GM21367 (cell line): ENCODE measurements around the gene C6.
"Not testable (repeated sequence)": the region's sequence is repeated elsewhere in the genome, so short reads cannot be mapped to it uniquely, and the experiment has no call there.

Experiments used
- ATAC-seq: cut with Tn5 transposase; IDR thresholded peaks from one replicate; pipeline ENCODE4 v1.9.1; 2021; ENCODE audit not compliant: unreplicated experiment

Gene C6

DNA sequence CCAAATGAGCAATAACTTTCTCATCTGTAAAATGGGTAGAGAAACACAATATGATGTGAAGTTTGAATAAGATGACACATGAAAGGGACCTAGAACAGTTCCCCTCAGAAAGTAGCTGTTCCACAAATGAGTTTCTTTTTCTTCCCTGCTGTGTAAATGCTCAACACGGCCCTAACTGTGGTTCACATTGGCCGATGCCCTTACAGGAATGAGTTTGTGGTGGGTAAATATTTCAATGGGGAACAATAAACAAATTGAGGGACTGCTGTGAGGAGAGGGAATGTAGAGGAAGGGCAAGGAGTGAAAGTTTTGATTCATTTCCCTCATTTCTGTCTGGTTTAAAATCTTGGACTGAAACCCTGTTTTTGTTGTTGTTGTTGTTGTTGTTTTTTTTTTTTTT is 12.8 kb downstream of the C6 start:
- ATAC-seq, result no peak

DNA sequence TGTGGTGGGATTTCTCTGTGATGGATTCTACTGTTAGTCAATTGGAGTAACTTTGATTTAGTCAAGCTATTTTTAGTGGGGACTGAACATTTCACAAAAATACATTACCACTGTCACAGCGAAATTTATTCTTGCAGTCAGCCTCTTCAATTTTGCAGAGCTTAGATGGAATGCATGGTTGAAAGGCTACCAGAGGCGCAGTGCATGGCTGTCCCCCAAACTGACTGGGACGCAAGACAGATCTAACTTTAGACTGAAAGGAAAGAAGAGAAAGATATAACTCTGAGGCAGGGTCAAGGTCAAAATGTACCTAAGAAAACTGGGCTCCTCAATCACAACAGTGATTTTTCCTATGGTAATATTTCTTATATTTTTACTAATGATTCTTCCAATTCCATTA is 13.7 kb downstream of the C6 start:
- no peak for ATAC-seq

DNA sequence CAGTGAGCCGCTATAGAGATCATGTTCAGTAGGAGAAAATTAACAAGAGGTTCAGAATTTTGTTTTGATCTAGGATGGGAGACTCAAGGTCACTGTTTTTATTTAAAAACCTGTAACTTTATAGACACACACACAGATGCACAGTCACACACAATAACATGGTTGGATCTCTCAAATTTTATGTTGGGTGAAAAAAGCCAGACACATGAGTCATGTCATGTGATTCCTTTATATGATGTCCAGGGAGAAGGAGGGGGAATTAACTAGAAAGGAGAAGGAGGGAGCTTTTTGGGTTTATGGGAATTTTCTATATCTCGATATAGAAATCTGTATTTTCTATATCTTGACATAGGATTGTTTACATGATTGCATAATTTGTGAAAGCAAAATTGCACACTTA is 17.1 kb downstream of the C6 start:
- ATAC-seq, result no peak

- no peak for ATAC-seq
These were observed 18.1 kb downstream of the C6 start for GRCh38 chr5:41195228-41195627.

DNA sequence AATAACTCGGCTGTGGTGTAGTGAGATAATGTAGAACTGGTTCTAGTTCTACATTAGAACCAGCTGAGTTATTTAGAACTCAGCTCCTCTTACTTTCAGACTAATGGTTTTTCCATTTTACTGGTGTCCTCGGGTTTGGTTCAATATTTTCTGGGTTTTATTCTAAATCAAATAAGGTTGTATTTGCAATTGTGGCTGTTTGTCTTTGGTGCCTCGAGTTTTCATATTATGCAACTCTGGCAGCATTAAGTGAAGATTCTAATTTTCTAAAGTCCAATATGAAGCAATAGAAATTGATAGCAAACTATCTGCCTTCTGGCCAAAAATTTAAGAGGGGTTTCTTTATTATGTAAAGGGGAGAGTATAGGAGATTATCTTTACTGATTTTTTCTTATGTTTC is 19.0 kb downstream of the C6 start:
- ATAC-seq, result no peak

GRCh38 chr5:41193456-41194205 is 19.7 kb downstream of the C6 start:
- no peak for ATAC-seq

- ATAC-seq, result no peak
These were observed 22.1 kb downstream of the C6 start for GRCh38 chr5:41191249-41191648.

DNA sequence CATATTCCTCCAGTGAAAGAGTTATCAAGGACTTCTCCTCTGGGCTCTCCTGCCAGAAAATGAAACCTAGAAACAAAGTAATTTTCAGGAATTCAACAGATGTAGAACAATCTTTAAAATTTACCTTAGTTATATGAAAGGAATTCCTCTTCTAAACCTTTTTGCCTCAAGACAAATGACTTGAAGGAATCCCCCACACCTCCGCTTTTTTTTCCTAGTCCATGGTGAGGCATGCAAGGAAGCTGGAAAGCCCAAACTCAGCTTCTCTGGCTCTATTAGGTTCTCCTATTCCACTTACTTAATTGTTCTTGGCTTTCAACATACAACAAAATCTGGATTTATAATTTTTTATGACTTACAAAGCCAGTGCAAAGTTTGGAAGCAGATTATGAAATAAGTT is 27.2 kb downstream of the C6 start:
- ATAC-seq, result no peak

DNA sequence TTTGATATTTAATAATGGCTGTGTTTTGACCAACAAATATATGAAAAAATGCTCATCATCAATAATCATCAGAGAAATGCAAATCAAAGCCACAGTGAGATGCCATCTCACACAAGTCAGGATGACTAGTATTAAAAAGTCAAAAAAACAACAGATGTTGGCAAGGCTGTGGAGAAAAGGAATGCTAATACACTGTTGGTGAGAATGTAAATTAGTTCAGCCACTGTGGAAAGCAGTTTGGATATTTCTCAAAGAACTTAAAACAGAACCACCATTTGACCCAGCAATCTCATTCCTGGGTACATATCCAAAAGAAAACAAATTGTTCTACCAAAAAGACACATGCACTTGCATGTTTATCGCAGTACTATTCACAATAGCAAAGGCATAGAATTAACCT is 30.0 kb downstream of the C6 start:
- ATAC-seq, result not testable (repeated sequence)

- ATAC-seq, result no peak
These were observed 30.7 kb downstream of the C6 start for GRCh38 chr5:41182666-41183065.

- ATAC-seq, result no peak
These were observed 31.4 kb downstream of the C6 start for GRCh38 chr5:41181691-41182564.

DNA sequence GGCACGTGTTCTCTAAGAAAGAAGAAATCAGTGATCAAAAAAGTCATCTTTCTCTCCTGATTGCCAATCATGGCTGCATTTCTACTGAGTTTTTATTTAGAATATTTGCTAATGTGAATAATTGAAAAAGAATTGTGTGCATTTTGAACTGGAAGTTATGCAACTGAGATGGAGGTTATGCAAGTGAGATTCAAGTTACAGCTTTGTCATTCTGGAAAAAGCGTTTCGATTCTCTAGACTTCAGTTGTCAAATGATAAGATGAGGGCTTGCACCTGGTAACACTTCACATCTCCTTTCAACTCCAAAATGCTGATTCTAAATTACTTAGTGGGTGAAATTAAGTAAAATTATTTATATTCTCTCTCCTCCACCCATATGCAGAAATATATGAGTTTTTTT is 36.4 kb downstream of the C6 start:
- ATAC-seq, result no peak

DNA sequence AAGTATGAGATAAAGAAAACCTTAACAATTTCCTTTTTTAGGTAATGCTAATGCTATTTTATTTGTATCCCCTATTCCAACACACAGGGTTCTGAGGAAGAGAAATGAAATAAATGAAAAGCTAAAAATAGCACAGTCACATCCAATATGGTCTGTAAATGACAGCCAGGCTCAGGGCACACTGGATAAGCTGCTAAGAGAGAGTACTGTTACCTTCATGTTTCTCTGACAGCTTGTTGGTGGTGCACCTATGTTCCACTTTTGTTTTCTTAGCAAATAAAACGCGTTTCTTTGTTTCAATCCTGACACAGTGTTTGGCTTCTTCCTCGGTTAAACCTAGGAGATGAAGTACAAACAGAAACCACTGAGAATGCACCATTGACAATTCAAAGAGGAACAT is 41.3 kb downstream of the C6 start:
- no peak for ATAC-seq

GRCh38 chr5:41161271-41161670 is 52.1 kb downstream of the C6 start:
- ATAC-seq, result no peak

DNA sequence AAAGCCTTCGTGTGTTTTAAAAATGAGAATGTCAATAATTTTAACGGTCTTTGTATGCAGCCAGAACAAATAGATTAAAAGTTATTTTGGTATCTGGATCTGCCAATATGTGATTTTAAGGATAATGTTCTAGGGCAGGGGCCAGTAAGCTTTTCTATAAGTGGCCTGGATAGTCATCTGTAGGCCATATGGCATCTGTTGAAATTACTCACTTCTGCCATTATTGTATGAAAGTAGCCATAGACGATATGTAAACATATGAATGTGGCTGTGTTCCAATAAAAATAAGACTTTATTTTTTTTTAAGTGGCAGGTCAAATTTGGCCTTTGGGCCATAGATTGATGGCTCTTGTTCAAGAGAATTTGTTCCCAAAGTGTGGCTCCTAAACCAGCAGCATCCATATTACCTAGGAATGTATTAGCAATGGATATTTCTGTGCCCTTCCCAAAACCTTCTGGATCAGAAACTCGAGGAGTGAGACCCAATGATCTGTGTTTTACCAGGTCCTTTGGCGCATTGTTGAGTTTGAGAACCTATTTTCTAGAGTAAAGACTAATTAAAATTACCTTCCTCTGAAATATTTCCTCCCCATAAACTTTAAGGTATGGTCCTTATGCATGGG is 55.9 kb downstream of the C6 start:
- no peak for ATAC-seq

DNA sequence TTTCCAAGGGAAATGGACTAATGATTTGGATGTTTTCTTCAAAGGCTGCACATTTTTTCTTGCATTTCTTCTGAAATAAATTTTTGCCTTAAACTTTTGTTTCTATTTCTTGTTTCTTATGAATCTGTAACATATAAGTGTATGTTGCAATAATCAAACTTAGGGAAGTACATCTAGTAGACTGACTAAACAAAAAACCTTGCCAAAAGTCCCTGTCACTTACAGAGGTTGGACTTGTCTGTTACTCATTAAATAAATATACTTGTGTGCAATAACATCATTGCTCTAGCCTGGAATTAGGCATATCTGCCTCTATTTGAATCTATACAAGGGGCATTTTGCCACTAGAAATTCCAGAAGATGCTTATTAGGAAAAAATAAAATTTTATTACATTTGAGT is 56.6 kb downstream of the C6 start:
- no peak for ATAC-seq

GRCh38 chr5:41154491-41154890 is 58.8 kb downstream of the C6 start:
- no peak for ATAC-seq

- no peak for ATAC-seq
These were observed 61.8 kb downstream of the C6 start for GRCh38 chr5:41151564-41151963.

- ATAC-seq, result no peak
These were observed 64.9 kb downstream of the C6 start for GRCh38 chr5:41148448-41148847.

DNA sequence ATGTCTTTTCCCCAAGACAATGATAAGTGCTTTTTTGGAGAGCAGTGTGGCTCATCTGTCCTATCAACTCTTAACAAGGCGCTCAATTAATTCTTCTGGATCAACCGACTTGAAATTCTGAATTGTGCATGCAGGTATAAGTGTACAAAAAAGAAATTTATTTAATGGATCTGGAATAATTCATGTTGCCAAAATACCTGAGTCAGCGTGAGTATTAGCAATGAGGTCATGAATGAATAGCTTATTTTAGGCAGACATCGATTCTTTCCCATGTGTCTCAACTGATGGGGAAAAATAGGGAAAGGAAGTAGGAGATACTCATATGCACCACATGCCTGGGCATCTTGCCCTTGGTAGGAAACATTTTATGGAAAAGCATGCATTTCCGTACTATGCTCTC is 68.0 kb downstream of the C6 start:
- no peak for ATAC-seq

GRCh38 chr5:41143131-41143901 is 70.0 kb downstream of the C6 start:
- no peak for ATAC-seq
